Measurements from ENCODE around the gene COL17A1. TPM values are rescaled to one million over a fixed set of nuclear protein-coding genes. Genes with fewer than 3 reads are reported as not detected.

Gene COL17A1
- polyA plus RNA-seq, 1 donor (not counting 4 experiments of a cell fraction or from before 2014, with no cell fraction given) = 2,386 TPM

GRCh38 chr10:104052431-104052830 lies 33.2 kb downstream of the COL17A1 start:
- H3K4me2 ChIP-seq (ENCODE audit: control insufficient read depth, extremely low read depth, insufficient read depth, low read depth, low read length) = no peak overlapping the region
- no peaks in the 10 kb centered on the region for H3K27me3 ChIP-seq (ENCODE audit: control insufficient read depth, extremely low read depth, insufficient read depth, low read length)
- no peaks in the 10 kb centered on the region for H3K9me3 ChIP-seq (ENCODE audit: control insufficient read depth, low read depth, low read length)
- peaks cover 11% of the 10 kb centered on the region for H3K79me2 ChIP-seq (ENCODE audit: control insufficient read depth, insufficient read depth, low read length)
- peaks cover 77% of the 10 kb centered on the region for H3K4me1 ChIP-seq (ENCODE audit: control insufficient read depth, extremely low read depth, insufficient read depth, low read length)
- H4K20me1 ChIP-seq (ENCODE audit: control insufficient read depth, extremely low read depth, insufficient read depth, low read length) = no peaks in the 10 kb centered on the region
- H3K4me3 ChIP-seq (ENCODE audit: control insufficient read depth in 2 of 3, extremely low read depth in 1 of 3, insufficient read depth in 2 of 3, low read depth in 1 of 3, low read length in 3 of 3) = no peak overlapping the region
- dilution Hi-C loops (cut with MboI; ENCODE audit: extremely low pct_ligation_motif_present, low sequenced_read_pairs) = no loop called here
- no peak overlapping the region for H3K9ac ChIP-seq (ENCODE audit: control insufficient read depth, extremely low read depth, insufficient read depth, low read length)
- H3K9me1 ChIP-seq (ENCODE audit: control insufficient read depth, extremely low read depth, insufficient read depth, low read length) = peaks cover 3% of the 10 kb centered on the region
- DNase-seq (ENCODE audit: low read depth, low spot score) (no peak), FAIRE-seq (no peak)
- no peak overlapping the region for H3K27ac ChIP-seq (ENCODE audit: control insufficient read depth, insufficient read depth, low read length)
- no peak overlapping the region for H2AFZ ChIP-seq (ENCODE audit: control insufficient read depth, low read length)
- peaks cover 59 to 90% of the 10 kb centered on the region in 2 experiments for H3K36me3 ChIP-seq (ENCODE audit: control insufficient read depth in 2 of 2, extremely low read depth in 1 of 2, insufficient read depth in 2 of 2, low read length in 2 of 2)
- TF ChIP-seq EZH2 (IDR thresholded peaks at IDR 0.05; ENCODE audit: low read length) (no peak), CTCF (optimal IDR thresholded peaks at IDR 0.05 in 1 of 3, IDR thresholded peaks at IDR 0.05 in 1 of 3, conservative IDR thresholded peaks at IDR 0.05 in 1 of 3; ENCODE audit: extremely low read depth in 1 of 3, insufficient read depth in 2 of 3, low read length in 3 of 3) (no peak)

GRCh38 chr10:104049504-104050250 lies 36.0 kb downstream of the COL17A1 start:
- Histone ChIP-seq H4K20me1 (ENCODE audit: control insufficient read depth, extremely low read depth, insufficient read depth, low read length) (no peaks in the 10 kb centered on the region), H3K4me2 (ENCODE audit: control insufficient read depth, extremely low read depth, insufficient read depth, low read depth, low read length) (peak overlapping the region; percentile 34), H3K9me1 (ENCODE audit: control insufficient read depth, extremely low read depth, insufficient read depth, low read length) (peaks cover 3% of the 10 kb centered on the region), H3K79me2 (ENCODE audit: control insufficient read depth, insufficient read depth, low read length) (peaks cover 12% of the 10 kb centered on the region), H3K9ac (ENCODE audit: control insufficient read depth, extremely low read depth, insufficient read depth, low read length) (peak overlapping the region; percentile 40), H2AFZ (ENCODE audit: control insufficient read depth, low read length) (no peak overlapping the region), H3K9me3 (ENCODE audit: control insufficient read depth, low read depth, low read length) (no peaks in the 10 kb centered on the region), H3K36me3 (ENCODE audit: control insufficient read depth in 2 of 2, extremely low read depth in 1 of 2, insufficient read depth in 2 of 2, low read length in 2 of 2) (peaks cover 73 to 95% of the 10 kb centered on the region in 2 experiments), H3K27me3 (ENCODE audit: control insufficient read depth, extremely low read depth, insufficient read depth, low read length) (no peaks in the 10 kb centered on the region), H3K4me3 (ENCODE audit: control insufficient read depth in 2 of 3, extremely low read depth in 1 of 3, insufficient read depth in 2 of 3, low read depth in 1 of 3, low read length in 3 of 3) (no peak overlapping the region), H3K4me1 (ENCODE audit: control insufficient read depth, extremely low read depth, insufficient read depth, low read length) (peaks cover 53% of the 10 kb centered on the region), H3K27ac (ENCODE audit: control insufficient read depth, insufficient read depth, low read length) (peak overlapping the region; percentile 66)
- no peak for FAIRE-seq
- TF ChIP-seq EZH2 (IDR thresholded peaks at IDR 0.05; ENCODE audit: low read length) = no peak
- no peak for TF ChIP-seq CTCF (optimal IDR thresholded peaks at IDR 0.05 in 1 of 3, IDR thresholded peaks at IDR 0.05 in 1 of 3, conservative IDR thresholded peaks at IDR 0.05 in 1 of 3; ENCODE audit: extremely low read depth in 1 of 3, insufficient read depth in 2 of 3, low read length in 3 of 3)
- DNase-seq (ENCODE audit: low read depth, low spot score) = no peak
- dilution Hi-C loops (cut with MboI; ENCODE audit: extremely low pct_ligation_motif_present, low sequenced_read_pairs) = no loop called here
